Panc1 (cell line): ENCODE measurements around the gene USP32. TPM values are rescaled to one million over a fixed set of nuclear protein-coding genes. Genes with fewer than 3 reads are reported as not detected.

Experiments
- ATAC-seq: fragments of 200-7000 bp; cut with Tn5 transposase; 2 replicates; pipeline ENCODE4 v1.9.1; 2020; ENCODE audit warnings: mild to moderate bottlenecking, moderate library complexity
- BruUV-seq: library from RNA; stranded (reverse); fragments of 400-500 nt; replicated peaks from 2 replicates; lab custom pipeline; 2021; lab: Mats Ljungman, UMichigan
- CTCF ChIA-PET: fragments of 300-600 bp; sonication (Branson Sonifier 250); formaldehyde crosslinking; loops from one replicate; lab custom pipeline; 2022; ENCODE audit warnings: antibody characterized with exemption; lab: Charles Lee
- POLR2A ChIA-PET: fragments of 300-600 bp; sonication (Branson Sonifier 250); formaldehyde crosslinking; loops from one replicate; lab custom pipeline; 2022; ENCODE audit warnings: antibody characterized with exemption; lab: Charles Lee
- DNase-seq: peaks from one replicate; pipeline ENCODE4 v3.0.0-alpha.2; 2010; ENCODE audit warnings: low read depth, low spot score
- H3K27ac ChIP-seq: 2 replicates; pipeline ENCODE4 v1.5.1; 2011; ENCODE audit warnings: mild to moderate bottlenecking, low read length, inconsistent platforms
- H3K27me3 ChIP-seq: fragments of 200-500 bp; sonication (Bioruptor generic); 2 replicates; pipeline ENCODE4 v1.6.0; 2014; ENCODE audit warnings: low read length, inconsistent platforms; ENCODE audit not compliant: control insufficient read depth, insufficient read depth
- H3K36me3 ChIP-seq: fragments of 200-500 bp; sonication (Bioruptor generic); 2 replicates; pipeline ENCODE4 v1.5.1; 2014; ENCODE audit warnings: inconsistent platforms, mild to moderate bottlenecking, low read length, moderate library complexity; ENCODE audit not compliant: control insufficient read depth, insufficient read depth
- H3K4me1 ChIP-seq: 2 replicates; pipeline ENCODE4 v1.5.1; 2011; ENCODE audit warnings: inconsistent platforms, mild to moderate bottlenecking, low read length, moderate library complexity; ENCODE audit not compliant: control insufficient read depth, insufficient read depth
- H3K4me3 ChIP-seq, 2 experiments: 2 replicates each; pipeline ENCODE4 v1.5.1; 2011 to 2012; ENCODE audit warnings: low read depth in 2 of 2, low read length in 2 of 2, mild to moderate bottlenecking in 2 of 2, inconsistent platforms in 1 of 2, moderate library complexity in 1 of 2
- H3K9me3 ChIP-seq: fragments of 200-500 bp; sonication (Bioruptor generic); 2 replicates; pipeline ENCODE4 v1.5.1; 2014; ENCODE audit warnings: low read depth, mild to moderate bottlenecking, inconsistent platforms, low read length, moderate library complexity; ENCODE audit not compliant: control insufficient read depth, insufficient read depth
- POLR2AphosphoS5 ChIP-seq: IDR thresholded peaks from 2 replicates; pipeline ENCODE4 v1.6.1; 2012; ENCODE audit warnings: mild to moderate bottlenecking, low read depth, low read length, moderate library complexity
- SIN3A ChIP-seq: IDR thresholded peaks from 2 replicates; pipeline ENCODE4 v1.6.1; 2012; ENCODE audit warnings: low read depth, mild to moderate bottlenecking, low read length, moderate library complexity, borderline replicate concordance; ENCODE audit not compliant: insufficient read depth
- TCF7L2 ChIP-seq: IDR thresholded peaks from 2 replicates; pipeline ENCODE4 v1.6.1; 2011; ENCODE audit warnings: mild to moderate bottlenecking, low read depth, low read length, inconsistent platforms
- in situ Hi-C: cut with HindIII; loops from 2 replicates; pipeline ENCODE4 v1.10.0; 2016; ENCODE audit warnings: low sequenced_read_pairs, low pct_unique_long_range_greater_than_20kb
- intact Hi-C: fragments of 100-400 bp; cut with micrococcal nuclease; formaldehyde crosslinking; loops from one replicate; pipeline ENCODE4 v1.10.0; 2022; ENCODE audit not compliant: unreplicated experiment
- total RNA-seq: library from RNA; stranded (reverse); gene quantifications from one replicate; pipeline ENCODE4 v1.2.1, GENCODE V29; 2021; ENCODE audit not compliant: unreplicated experiment
- TF ChIP-seq, protein P1 (sequence below), 2 experiments: IDR thresholded peaks; 2 replicates each; pipeline ENCODE4 v1.6.1; 2011 to 2012; ENCODE audit warnings: low read depth in 2 of 2, control low read depth in 1 of 2, low read length in 1 of 2, mild to moderate bottlenecking in 1 of 2, moderate library complexity in 1 of 2; ENCODE audit not compliant: insufficient read depth in 1 of 2
- TF ChIP-seq, protein P2 (sequence below): fragments of 450-650 bp; IDR thresholded peaks from 2 replicates; pipeline ENCODE4 v1.5.1; 2017; ENCODE audit warnings: mild to moderate bottlenecking

The USP32 gene
- total RNA-seq, 1 experiment from 2014 or later = 45.5 TPM

DNA sequence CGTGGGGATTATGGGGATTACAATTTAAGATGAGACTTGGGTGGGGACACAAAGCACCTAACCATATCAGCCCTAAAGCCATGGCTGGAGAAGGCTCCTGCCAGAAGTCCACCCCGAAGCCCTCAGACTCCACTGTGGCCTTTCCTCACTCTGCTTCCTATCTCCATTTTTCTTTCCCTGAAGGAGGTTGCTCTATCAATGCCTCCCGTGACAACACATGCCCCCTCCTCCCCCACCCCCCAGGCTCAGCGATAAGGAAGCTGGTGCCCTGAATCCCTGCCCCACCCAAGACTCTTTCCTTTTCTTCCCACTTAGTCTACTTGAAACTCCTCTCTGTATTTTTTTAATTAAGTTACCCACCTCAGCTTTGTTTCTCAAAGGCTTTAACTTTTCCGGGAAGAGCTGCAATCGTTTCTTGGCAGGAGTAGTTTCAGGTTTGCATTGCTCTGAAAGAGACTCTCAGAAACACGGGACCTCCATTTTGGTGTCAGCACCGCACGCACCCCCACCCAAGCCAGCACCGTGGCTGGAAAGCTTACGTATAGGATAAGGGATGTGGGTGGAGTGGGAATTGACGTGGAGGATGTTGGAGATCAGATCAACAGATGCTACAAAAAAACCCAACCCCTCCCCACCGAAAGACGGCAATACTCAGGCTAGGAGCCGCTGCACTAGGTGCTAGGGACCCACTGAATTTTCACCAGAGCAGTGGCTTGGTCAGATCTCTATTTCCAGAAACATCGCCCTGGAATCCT, 257.4 kb downstream of the USP32 start:
- no peak for DNase-seq
- H3K4me1 ChIP-seq = no peaks in the 10 kb centered on the region
- TSS peak; percentile 66 for BruUV-seq
- TF ChIP-seq POLR2AphosphoS5 = no peak
- TF ChIP-seq SIN3A = no peak
- TF ChIP-seq, protein P1, sequence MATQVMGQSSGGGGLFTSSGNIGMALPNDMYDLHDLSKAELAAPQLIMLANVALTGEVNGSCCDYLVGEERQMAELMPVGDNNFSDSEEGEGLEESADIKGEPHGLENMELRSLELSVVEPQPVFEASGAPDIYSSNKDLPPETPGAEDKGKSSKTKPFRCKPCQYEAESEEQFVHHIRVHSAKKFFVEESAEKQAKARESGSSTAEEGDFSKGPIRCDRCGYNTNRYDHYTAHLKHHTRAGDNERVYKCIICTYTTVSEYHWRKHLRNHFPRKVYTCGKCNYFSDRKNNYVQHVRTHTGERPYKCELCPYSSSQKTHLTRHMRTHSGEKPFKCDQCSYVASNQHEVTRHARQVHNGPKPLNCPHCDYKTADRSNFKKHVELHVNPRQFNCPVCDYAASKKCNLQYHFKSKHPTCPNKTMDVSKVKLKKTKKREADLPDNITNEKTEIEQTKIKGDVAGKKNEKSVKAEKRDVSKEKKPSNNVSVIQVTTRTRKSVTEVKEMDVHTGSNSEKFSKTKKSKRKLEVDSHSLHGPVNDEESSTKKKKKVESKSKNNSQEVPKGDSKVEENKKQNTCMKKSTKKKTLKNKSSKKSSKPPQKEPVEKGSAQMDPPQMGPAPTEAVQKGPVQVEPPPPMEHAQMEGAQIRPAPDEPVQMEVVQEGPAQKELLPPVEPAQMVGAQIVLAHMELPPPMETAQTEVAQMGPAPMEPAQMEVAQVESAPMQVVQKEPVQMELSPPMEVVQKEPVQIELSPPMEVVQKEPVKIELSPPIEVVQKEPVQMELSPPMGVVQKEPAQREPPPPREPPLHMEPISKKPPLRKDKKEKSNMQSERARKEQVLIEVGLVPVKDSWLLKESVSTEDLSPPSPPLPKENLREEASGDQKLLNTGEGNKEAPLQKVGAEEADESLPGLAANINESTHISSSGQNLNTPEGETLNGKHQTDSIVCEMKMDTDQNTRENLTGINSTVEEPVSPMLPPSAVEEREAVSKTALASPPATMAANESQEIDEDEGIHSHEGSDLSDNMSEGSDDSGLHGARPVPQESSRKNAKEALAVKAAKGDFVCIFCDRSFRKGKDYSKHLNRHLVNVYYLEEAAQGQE (IDR thresholded peaks at IDR 0.05; ENCODE audit: insufficient read depth in 1 of 2, low read depth in 2 of 2, low read length in 1 of 2) = no peak
- TF ChIP-seq, protein P2, sequence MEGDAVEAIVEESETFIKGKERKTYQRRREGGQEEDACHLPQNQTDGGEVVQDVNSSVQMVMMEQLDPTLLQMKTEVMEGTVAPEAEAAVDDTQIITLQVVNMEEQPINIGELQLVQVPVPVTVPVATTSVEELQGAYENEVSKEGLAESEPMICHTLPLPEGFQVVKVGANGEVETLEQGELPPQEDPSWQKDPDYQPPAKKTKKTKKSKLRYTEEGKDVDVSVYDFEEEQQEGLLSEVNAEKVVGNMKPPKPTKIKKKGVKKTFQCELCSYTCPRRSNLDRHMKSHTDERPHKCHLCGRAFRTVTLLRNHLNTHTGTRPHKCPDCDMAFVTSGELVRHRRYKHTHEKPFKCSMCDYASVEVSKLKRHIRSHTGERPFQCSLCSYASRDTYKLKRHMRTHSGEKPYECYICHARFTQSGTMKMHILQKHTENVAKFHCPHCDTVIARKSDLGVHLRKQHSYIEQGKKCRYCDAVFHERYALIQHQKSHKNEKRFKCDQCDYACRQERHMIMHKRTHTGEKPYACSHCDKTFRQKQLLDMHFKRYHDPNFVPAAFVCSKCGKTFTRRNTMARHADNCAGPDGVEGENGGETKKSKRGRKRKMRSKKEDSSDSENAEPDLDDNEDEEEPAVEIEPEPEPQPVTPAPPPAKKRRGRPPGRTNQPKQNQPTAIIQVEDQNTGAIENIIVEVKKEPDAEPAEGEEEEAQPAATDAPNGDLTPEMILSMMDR = no peak
- TF ChIP-seq TCF7L2 = no peak
- intact Hi-C loops (no loop called here), in situ Hi-C loops (no loop called here)
- H3K27me3 ChIP-seq = no peaks in the 10 kb centered on the region
- no peaks in the 10 kb centered on the region; the same call in 1 of the 2 replicates for H3K36me3 ChIP-seq
- H3K9me3 ChIP-seq = no peaks in the 10 kb centered on the region
- CTCF ChIA-PET = no interaction called here
- ATAC-seq = peak; percentile 25; the same call in 1 of the 2 replicates
- POLR2A ChIA-PET = no interaction called here
- peak overlapping the region; percentile 86 for H3K27ac ChIP-seq
- peak overlapping the region; percentile 82 to 87 for H3K4me3 ChIP-seq

DNA sequence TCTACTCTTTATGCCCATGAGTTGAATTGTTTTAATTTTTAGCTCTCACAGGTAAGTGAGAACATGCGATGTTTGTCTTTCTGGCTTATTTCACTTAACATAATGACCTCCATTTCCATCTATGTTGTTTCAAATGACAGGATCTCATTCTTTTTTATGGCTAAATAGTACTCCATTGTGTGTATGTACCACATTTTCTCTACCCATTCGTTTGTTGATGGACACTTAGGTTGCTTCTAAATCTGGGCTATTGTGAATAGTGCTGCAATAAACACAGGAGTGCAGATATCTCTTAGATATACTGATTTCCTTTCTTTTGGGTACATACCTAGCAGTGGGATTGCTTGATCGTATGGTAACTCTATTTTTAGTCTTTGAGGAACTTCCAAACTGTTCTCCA, 261.5 kb downstream of the USP32 start:
- ATAC-seq (no peak), DNase-seq (no peak)
- no TSS peak for BruUV-seq
- Histone ChIP-seq H3K4me1 (no peaks in the 10 kb centered on the region), H3K4me3 (no peak overlapping the region), H3K27ac (no peak overlapping the region), H3K36me3 (no peaks in the 10 kb centered on the region; the same call in 1 of the 2 replicates), H3K9me3 (no peaks in the 10 kb centered on the region), H3K27me3 (no peaks in the 10 kb centered on the region)
- in situ Hi-C loops (no loop called here), intact Hi-C loops (no loop called here)
- TF ChIP-seq POLR2AphosphoS5 = no peak
- TF ChIP-seq, protein P2 = no peak
- no peak for TF ChIP-seq SIN3A
- TF ChIP-seq, protein P1 (IDR thresholded peaks at IDR 0.05; ENCODE audit: insufficient read depth in 1 of 2, low read depth in 2 of 2, low read length in 1 of 2) = no peak
- no peak for TF ChIP-seq TCF7L2
- ChIA-PET CTCF (no interaction called here), POLR2A (no interaction called here)
